HG03135 (cell line): ENCODE measurements around the gene EIF2A.

Experiments used
- ATAC-seq: cut with Tn5 transposase; IDR thresholded peaks from one replicate; pipeline ENCODE4 v1.9.1; 2021; ENCODE audit warnings: mild to moderate bottlenecking, moderate library complexity; ENCODE audit not compliant: unreplicated experiment

The EIF2A gene

GRCh38 chr3:150543128-150543527, 3.5 kb upstream of the EIF2A start:
- no peak for ATAC-seq

GRCh38 chr3:150543531-150543930, 3.1 kb upstream of the EIF2A start:
- no peak for ATAC-seq

- ATAC-seq = no peak
Measured at GRCh38 chr3:150544041-150544440, 2.5 kb upstream of the EIF2A start.

GRCh38 chr3:150544726-150545125, 1.9 kb upstream of the EIF2A start:
- ATAC-seq = no peak

- ATAC-seq = peak; percentile 32
Measured at GRCh38 chr3:150545419-150546225, 965 bp upstream of the EIF2A start.

- ATAC-seq = no peak
Measured at GRCh38 chr3:150547045-150547741, 606 bp downstream of the EIF2A start.

- ATAC-seq = no peak
Measured at GRCh38 chr3:150555859-150556436, 9.4 kb downstream of the EIF2A start.

GRCh38 chr3:150556792-150557191, 10.2 kb downstream of the EIF2A start:
- ATAC-seq = no peak

GRCh38 chr3:150557725-150558124, 11.1 kb downstream of the EIF2A start:
- no peak for ATAC-seq

GRCh38 chr3:150564243-150564642, 17.7 kb downstream of the EIF2A start:
- no peak for ATAC-seq

- ATAC-seq = no peak
Measured at GRCh38 chr3:150567328-150567727, 20.7 kb downstream of the EIF2A start.

- ATAC-seq = no peak
Measured at GRCh38 chr3:150577855-150578254, 31.3 kb downstream of the EIF2A start.

GRCh38 chr3:150581174-150581573, 34.6 kb downstream of the EIF2A start:
- ATAC-seq = no peak

GRCh38 chr3:150582620-150583019, 36.0 kb downstream of the EIF2A start:
- ATAC-seq = peak; percentile 62

- peak; percentile 71 for ATAC-seq
Measured at GRCh38 chr3:150583028-150583427, 36.4 kb downstream of the EIF2A start.

- no peak for ATAC-seq
Measured at GRCh38 chr3:150588027-150588830, 41.6 kb downstream of the EIF2A start.

GRCh38 chr3:150589759-150590158, 43.2 kb downstream of the EIF2A start:
- no peak for ATAC-seq

GRCh38 chr3:150594150-150594549, 47.6 kb downstream of the EIF2A start:
- ATAC-seq = no peak

- ATAC-seq = no peak
Measured at GRCh38 chr3:150597646-150598045, 51.1 kb downstream of the EIF2A start.

GRCh38 chr3:150599611-150600297, 53.2 kb downstream of the EIF2A start:
- ATAC-seq = no peak
